Stimulated activated CD4-positive, alpha-beta T cell treated with anti-CD3 and anti-CD28 coated beads, Interleukin-4, amount 100 ng/mL, for 1 hour (primary cell): Measurements from ENCODE around the gene RDH5.
"Not testable (repeated sequence)": the region's sequence is repeated elsewhere in the genome, so short reads cannot be mapped to it uniquely, and the experiment has no call there.

Experiments
- DNase-seq: peaks from one replicate; pipeline ENCODE4 v3.0.0-alpha.2; 2020

RDH5 gene

DNA sequence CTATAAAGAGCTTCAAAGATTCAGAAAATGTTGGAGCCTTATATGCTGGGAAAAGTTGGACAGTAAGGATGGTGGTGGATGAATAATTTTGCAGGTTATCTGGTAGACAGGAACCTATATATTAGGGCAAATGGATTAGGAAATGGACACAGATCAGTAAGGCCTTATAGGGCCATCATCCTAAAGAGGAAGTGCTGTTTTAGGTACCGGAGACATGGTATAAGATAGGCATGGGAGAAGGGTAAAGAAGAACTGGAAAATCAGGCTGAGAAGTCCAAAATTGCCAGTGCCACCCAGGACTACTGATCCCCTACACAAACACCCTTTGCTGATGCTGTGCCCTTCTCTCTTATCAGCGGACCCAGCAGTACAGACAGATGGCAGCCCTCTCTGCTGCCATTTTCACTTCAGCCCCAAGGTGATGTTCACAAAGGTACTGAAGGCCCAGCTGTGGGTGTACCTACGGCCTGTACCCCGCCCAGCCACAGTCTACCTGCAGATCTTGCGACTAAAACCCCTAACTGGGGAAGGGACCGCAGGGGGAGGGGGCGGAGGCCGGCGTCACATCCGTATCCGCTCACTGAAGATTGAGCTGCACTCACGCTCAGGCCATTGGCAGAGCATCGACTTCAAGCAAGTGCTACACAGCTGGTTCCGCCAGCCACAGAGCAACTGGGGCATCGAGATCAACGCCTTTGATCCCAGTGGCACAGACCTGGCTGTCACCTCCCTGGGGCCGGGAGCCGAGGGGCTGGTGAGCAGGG is 28.2 kb downstream of the RDH5 start:
- no peak for DNase-seq

DNA sequence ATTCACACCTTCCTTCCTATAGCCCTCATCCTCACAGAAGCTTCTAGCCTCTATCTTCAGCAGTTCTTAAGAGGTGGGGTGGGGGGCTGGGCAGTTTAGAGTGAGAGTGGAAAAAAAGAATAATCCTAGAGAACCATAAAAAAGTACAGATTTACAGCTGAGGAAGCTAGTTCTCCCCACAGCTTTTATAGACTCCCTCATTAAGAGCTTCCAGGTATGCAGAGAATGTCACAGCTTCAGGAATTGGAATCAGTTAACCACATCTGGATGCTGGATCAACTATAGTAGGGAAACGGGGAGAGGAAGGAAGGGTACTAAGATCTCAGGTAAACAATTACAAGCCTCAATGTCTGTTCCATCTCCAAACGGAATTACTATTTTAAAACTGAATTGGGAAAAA is 35.1 kb downstream of the RDH5 start:
- DNase-seq = no peak

DNA sequence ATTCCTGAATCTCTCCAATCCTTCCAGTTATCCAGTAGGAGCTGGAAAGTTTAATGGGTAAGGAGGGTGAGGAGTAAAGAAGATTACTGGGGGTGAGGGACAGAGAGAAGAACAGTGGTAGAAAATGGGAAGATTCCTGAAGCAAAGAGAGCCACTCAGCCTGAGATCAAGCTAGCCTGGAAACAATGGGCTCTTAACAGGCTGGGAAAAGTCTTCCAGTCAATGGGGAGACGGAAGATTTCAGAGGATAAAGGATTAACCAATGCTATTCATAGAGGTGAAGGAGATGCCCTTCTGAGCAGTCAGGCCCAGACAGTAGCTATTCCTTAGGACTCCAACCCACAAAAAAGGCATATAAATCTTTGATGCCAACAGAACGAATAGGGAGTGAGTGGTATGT is 37.5 kb downstream of the RDH5 start:
- DNase-seq = no peak

DNA sequence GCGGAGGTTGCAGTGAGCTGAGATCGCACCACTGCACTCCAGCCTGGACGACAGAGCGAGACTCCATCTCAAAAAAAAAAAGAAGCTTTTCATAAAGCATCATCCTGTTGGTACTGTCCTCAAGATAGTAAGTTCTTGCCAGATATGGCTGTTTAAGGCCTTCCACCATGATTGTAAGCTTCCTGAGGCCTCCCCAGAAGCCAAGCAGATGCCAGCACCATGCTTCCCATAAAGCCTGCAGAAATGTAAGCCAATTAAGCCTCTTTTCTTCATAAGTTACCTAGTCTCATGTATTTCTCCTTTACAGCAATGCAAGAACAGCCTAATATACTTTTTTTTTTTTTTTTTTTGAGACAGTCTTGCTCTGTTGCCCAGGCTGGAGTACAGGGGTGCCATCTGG is 38.4 kb downstream of the RDH5 start:
- DNase-seq = not testable (repeated sequence)

DNA sequence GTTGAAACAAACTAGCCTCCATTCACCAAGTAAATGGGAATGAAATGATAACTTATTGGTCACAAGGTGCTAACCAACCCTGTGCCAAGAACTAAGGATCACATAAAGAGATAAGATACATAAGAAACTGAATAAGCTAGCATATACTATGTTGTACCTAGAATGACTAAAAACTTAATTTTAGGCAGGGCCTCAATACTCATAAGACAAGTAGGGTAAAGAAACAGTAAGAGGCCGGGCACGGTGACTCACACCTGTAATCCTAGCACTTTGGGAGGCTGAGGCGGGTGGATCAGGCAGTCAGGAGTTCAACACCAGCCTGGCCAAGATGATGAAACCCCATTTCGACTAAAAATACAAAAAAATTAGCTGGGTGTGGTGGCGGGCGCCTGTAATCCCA is 40.5 kb downstream of the RDH5 start:
- DNase-seq = no peak

DNA sequence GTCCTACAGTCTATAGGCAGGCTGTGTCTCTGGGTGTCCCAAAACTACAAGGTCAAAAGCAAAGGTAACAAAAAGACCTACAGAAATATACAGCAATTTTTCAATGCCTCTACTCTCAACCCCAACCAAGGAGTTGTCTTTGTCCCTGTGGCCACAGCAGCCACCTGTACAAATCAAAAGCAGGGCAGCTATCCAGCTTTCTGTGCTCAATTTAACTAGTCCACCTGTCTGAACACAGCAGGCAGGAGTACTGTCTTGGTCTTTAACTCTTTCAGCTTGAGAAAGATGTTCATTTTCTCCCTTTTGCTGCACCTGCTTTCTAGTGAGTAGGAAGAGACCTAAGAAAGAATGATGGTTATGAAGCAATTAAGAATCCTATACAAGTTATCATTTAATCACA is 42.5 kb downstream of the RDH5 start:
- DNase-seq = no peak

DNA sequence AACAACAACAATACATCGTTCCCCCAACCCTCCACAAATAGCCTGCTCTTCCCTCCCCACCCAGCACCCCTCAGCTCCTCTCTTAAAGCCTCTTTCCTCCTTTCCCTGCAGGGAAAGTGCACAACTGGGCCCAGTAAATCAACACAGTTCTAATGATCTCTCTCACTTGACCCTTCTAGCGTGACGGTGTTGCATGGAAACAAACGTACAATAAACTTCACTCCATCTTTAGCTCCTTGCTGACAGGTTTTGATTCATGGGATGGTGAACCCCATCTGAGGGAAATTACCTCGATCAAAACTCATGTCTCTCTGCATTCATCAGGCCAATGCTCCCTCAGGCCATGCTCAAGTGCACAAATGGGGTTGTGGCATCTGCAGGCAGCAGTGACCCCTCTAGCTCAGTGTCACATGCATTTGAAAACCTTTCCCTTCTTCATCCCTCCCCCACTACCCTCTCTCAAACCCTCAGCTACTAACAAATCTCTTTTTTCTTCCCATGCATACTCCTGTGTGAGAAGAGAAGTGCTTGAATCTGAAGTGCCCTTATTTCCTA is 45.6 kb downstream of the RDH5 start:
- DNase-seq = no peak

DNA sequence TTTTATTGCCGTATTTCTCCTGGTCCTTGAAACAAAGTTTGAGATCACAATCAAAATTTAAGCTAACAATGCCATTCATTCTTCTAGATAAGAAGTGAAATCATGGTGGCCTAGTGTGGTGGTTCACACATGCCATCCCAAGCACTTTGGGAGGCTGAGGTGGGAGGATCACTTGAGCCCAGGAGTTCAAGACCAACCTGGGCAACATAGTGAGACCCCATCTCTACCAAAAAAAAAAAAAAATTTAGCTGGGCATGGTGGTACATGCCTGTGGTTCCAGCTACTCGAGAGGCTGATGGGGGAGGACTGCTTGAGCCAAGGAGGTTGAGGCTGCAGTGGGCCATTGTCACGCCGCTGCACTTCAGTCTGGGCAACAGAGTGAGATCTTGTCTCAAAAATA is 47.0 kb downstream of the RDH5 start:
- DNase-seq = no peak

DNA sequence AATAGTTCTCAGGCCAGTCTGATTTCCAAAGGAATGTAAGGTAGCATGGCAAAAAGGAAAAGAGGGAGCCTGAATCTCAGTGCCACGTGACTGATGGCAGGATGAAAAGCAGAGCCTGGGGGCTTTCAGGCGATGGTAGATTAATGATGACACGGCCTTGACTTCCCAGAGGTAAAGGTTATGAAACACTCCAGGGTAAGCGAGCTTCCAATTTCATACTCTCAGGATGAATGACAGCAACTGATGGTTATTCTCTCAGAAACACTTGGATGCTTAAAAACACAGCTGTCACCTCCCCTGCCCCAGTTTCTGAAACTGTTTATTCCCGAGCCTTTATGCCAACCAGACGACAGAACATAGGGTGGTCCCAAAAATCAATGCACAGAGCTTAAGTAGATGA is 51.5 kb downstream of the RDH5 start:
- DNase-seq = no peak
